MM.1S (cell line): Measurements from ENCODE around the gene KCND2.
"Not testable (repeated sequence)": the region's sequence is repeated elsewhere in the genome, so short reads cannot be mapped to it uniquely, and the experiment has no call there.

Experiments used
- DNase-seq: peaks from one replicate; pipeline ENCODE4 v3.0.0-alpha.2; 2015
- H2AFZ ChIP-seq: fragments of 300-600 bp; sonication (generic); 2 replicates; pipeline ENCODE4 v1.6.0; 2016; ENCODE audit warnings: antibody characterized with exemption, low read length
- H3F3A ChIP-seq: fragments of 300-600 bp; sonication (generic); 2 replicates; pipeline ENCODE4 v1.6.1; 2016; ENCODE audit warnings: mild to moderate bottlenecking, antibody characterized with exemption, low read length, moderate library complexity, mixed read lengths; ENCODE audit not compliant: insufficient read depth
- H3K27ac ChIP-seq: fragments of 300-600 bp; sonication (generic); 2 replicates; pipeline ENCODE4 v1.5.1; 2016; ENCODE audit warnings: mild to moderate bottlenecking, low read length
- H3K27me3 ChIP-seq: fragments of 300-600 bp; sonication (generic); replicated peaks from 2 replicates; pipeline ENCODE4 v1.6.0; 2016; ENCODE audit warnings: low read length; ENCODE audit not compliant: insufficient read depth
- H3K36me3 ChIP-seq: fragments of 300-600 bp; sonication (generic); replicated peaks from 2 replicates; pipeline ENCODE4 v1.6.1; 2016; ENCODE audit warnings: mild to moderate bottlenecking, low read length, mixed read lengths; ENCODE audit not compliant: insufficient read depth
- H3K4me1 ChIP-seq: fragments of 300-600 bp; sonication (generic); 2 replicates; pipeline ENCODE4 v1.6.1; 2016; ENCODE audit warnings: low read length, mixed read lengths
- H3K4me2 ChIP-seq: fragments of 300-600 bp; sonication (generic); 2 replicates; pipeline ENCODE4 v1.6.0; 2016; ENCODE audit warnings: low read depth, low read length
- H3K4me3 ChIP-seq: fragments of 300-600 bp; sonication (generic); 2 replicates; pipeline ENCODE4 v1.5.1; 2016; ENCODE audit warnings: low read length, mixed read lengths
- H3K79me2 ChIP-seq: fragments of 300-600 bp; sonication (generic); 2 replicates; pipeline ENCODE4 v1.6.1; 2016; ENCODE audit warnings: mixed run types, low read length, mixed read lengths
- H3K9ac ChIP-seq: fragments of 300-600 bp; sonication (generic); 2 replicates; pipeline ENCODE4 v1.6.1; 2016; ENCODE audit warnings: low read length, mixed read lengths
- H3K9me2 ChIP-seq: fragments of 300-600 bp; sonication (generic); replicated peaks from 2 replicates; pipeline ENCODE4 v1.6.1; 2016; ENCODE audit warnings: mild to moderate bottlenecking, low read length, mixed read lengths; ENCODE audit not compliant: insufficient read depth
- H3K9me3 ChIP-seq: fragments of 300-600 bp; sonication (generic); replicated peaks from 2 replicates; pipeline ENCODE4 v1.6.1; 2016; ENCODE audit warnings: mild to moderate bottlenecking, low read length, mixed read lengths; ENCODE audit not compliant: insufficient read depth
- H4K20me1 ChIP-seq: fragments of 300-600 bp; sonication (generic); 2 replicates; pipeline ENCODE4 v1.6.1; 2016; ENCODE audit warnings: mild to moderate bottlenecking, low read length, moderate library complexity, mixed read lengths; ENCODE audit not compliant: insufficient read depth
- CTCF ChIP-seq: fragments of 300-600 bp; sonication (generic); IDR thresholded peaks from 2 replicates; pipeline ENCODE4 v1.5.1; 2016; ENCODE audit warnings: antibody characterized with exemption, low read length, mixed read lengths
- EZH2 ChIP-seq: fragments of 300-600 bp; sonication (generic); optimal IDR thresholded peaks from 2 replicates; pipeline ENCODE3; 2017; ENCODE audit warnings: low read depth, mild to moderate bottlenecking, antibody characterized with exemption, low read length, mixed read lengths
- EZH2phosphoT487 ChIP-seq: fragments of 300-600 bp; sonication (generic); IDR thresholded peaks from 2 replicates; pipeline ENCODE4 v1.6.1; 2018; ENCODE audit warnings: antibody characterized with exemption, low read length

KCND2 gene

GRCh38 chr7:120233338-120233737, 39.6 kb upstream of the KCND2 start:
- Histone ChIP-seq H3K27ac (peak overlapping the region; percentile 94), H3K9ac (peak overlapping the region; percentile 51), H3K4me2 (peak overlapping the region; percentile 53), H3K4me1 (peaks cover 30% of the 10 kb centered on the region), H2AFZ (peak overlapping the region; percentile 46), H3K4me3 (no peak overlapping the region), H4K20me1 (no peaks in the 10 kb centered on the region), H3K79me2 (no peaks in the 10 kb centered on the region), H3K36me3 (no peaks in the 10 kb centered on the region), H3K9me3 (no peaks in the 10 kb centered on the region), H3K27me3 (no peaks in the 10 kb centered on the region), H3F3A (peaks cover 22% of the 10 kb centered on the region), H3K9me2 (no peaks in the 10 kb centered on the region)
- peak; percentile 94 for DNase-seq
- TF ChIP-seq EZH2 (no peak), CTCF (no peak), EZH2phosphoT487 (no peak)

DNA sequence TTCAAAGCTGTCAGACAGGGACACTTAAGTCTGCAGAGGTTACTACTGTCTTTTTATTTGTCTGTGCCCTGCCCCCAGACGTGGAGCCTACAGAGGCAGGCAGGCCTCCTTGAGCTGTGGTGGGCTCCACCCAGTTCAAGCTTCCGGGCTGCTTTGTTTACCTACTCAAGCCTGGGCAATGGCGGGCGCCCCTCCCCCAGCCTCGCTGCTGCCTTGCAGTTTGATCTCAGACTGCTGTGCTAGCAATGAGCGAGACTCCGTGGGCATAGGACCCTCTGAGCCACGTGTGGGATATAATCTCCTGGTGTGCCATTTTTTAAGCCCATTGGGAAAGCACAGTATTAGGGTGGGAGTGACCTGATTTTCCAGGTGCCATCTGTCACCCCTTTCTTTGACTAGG, 32.6 kb upstream of the KCND2 start:
- H3K9me3 ChIP-seq, DNase-seq, H3K9ac ChIP-seq, H3K27ac ChIP-seq, H3K36me3 ChIP-seq, H3K27me3 ChIP-seq, H4K20me1 ChIP-seq, H3F3A ChIP-seq, H2AFZ ChIP-seq, H3K79me2 ChIP-seq, H3K4me2 ChIP-seq, H3K9me2 ChIP-seq, H3K4me3 ChIP-seq: not testable (repeated sequence)
- peaks cover 14% of the 10 kb centered on the region for H3K4me1 ChIP-seq

DNA sequence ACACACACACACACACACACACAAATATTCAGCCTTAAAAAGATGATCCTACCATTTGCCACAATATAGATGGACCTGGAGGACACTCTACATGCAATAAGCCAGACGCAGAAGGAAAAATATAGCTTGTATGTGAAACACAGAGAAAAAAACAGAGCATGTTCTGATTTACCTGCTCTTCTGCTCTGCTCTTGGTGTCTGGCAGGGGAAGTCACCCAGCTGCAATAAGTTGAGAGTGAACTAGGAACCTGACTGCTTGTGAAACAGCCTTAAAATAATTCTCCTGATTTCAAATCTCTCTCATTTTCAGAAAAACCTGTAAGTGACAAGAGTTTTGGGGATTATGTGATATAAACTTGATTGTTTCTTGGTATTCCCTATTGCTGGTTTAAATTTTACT, 31.0 kb upstream of the KCND2 start:
- H3K79me2 ChIP-seq: no peaks in the 10 kb centered on the region
- H3K9ac ChIP-seq: no peak overlapping the region
- TF ChIP-seq EZH2phosphoT487: no peak
- no peak for TF ChIP-seq CTCF
- TF ChIP-seq EZH2: no peak
- H3K36me3 ChIP-seq: no peaks in the 10 kb centered on the region; the same call in 1 of the 2 replicates
- H3K4me2 ChIP-seq: peak overlapping the region; percentile 31
- peak; percentile 50 for DNase-seq
- no peaks in the 10 kb centered on the region for H3K9me2 ChIP-seq
- H3K27me3 ChIP-seq: no peaks in the 10 kb centered on the region
- H2AFZ ChIP-seq: peak overlapping the region; percentile 38
- H3K9me3 ChIP-seq: no peaks in the 10 kb centered on the region
- H3K27ac ChIP-seq: peak overlapping the region; percentile 34; the same call in 1 of the 2 replicates
- H3K4me3 ChIP-seq: no peak overlapping the region; the same call in 1 of the 2 replicates
- peaks cover 6% of the 10 kb centered on the region; the same call in 1 of the 2 replicates for H3F3A ChIP-seq
- H3K4me1 ChIP-seq: peaks cover 14% of the 10 kb centered on the region
- no peaks in the 10 kb centered on the region for H4K20me1 ChIP-seq

GRCh38 chr7:120254845-120255244, 18.1 kb upstream of the KCND2 start:
- Histone ChIP-seq H3K27ac (no peak overlapping the region), H3K9ac (no peak overlapping the region), H4K20me1 (no peaks in the 10 kb centered on the region), H3K4me1 (no peaks in the 10 kb centered on the region), H3K9me3 (no peaks in the 10 kb centered on the region), H3K4me2 (no peak overlapping the region), H3K4me3 (no peak overlapping the region), H3K79me2 (no peaks in the 10 kb centered on the region), H3F3A (no peaks in the 10 kb centered on the region), H3K36me3 (no peaks in the 10 kb centered on the region), H2AFZ (no peak overlapping the region), H3K27me3 (no peaks in the 10 kb centered on the region), H3K9me2 (no peaks in the 10 kb centered on the region)
- TF ChIP-seq CTCF (no peak), EZH2phosphoT487 (no peak), EZH2 (no peak)
- no peak for DNase-seq
